Kidney (tissue), 14 donors: ENCODE results near the gene GFRA3. TPM values are rescaled to one million over a fixed set of nuclear protein-coding genes. Genes with fewer than 3 reads are reported as not detected.

ENCODE experiments used
- DNase-seq, 5 donors: peaks; one replicate each; pipeline ENCODE4 v3.0.0-alpha.2; 2013 to 2020
- FAIRE-seq: peaks from 2 replicates; lab custom pipeline; 2012; peaks lifted over from hg19 to GRCh38; lab: Jason Lieb, UNC
- H3K27ac ChIP-seq, 2 donors: one replicate each; pipeline ENCODE4 v1.7.0; 2013; ENCODE audit warnings: low read depth in 2 of 2, low read length in 2 of 2, inconsistent platforms in 1 of 2
- H3K27me3 ChIP-seq: one replicate; pipeline ENCODE4 v1.7.1; 2013; ENCODE audit warnings: low read length, inconsistent platforms; ENCODE audit not compliant: control insufficient read depth, insufficient read depth
- H3K36me3 ChIP-seq, 3 donors: one replicate each; pipeline versions ENCODE4 v1.7.0 to v1.7.1; 2013; ENCODE audit warnings: low read length in 3 of 3, control low read depth in 1 of 3, inconsistent platforms in 1 of 3; ENCODE audit not compliant: insufficient read depth in 3 of 3, control insufficient read depth in 2 of 3
- H3K4me1 ChIP-seq, 3 donors: one replicate each; pipeline versions ENCODE4 v1.7.0 to v1.7.1; 2013; ENCODE audit warnings: low read length in 3 of 3, inconsistent platforms in 1 of 3, low read depth in 1 of 3; ENCODE audit not compliant: control insufficient read depth in 2 of 3, insufficient read depth in 2 of 3
- H3K4me3 ChIP-seq, 3 donors: one replicate each; pipeline versions ENCODE4 v1.7.0 to v1.8.1; 2013; ENCODE audit warnings: low read length in 3 of 3, control low read depth in 1 of 3, inconsistent platforms in 1 of 3
- H3K9ac ChIP-seq, 3 donors: one replicate each; pipeline versions ENCODE4 v1.7.0 to v1.7.1; 2013; ENCODE audit warnings: low read length in 3 of 3, control low read depth in 1 of 3, inconsistent platforms in 1 of 3
- H3K9me3 ChIP-seq, 3 donors: one replicate each; pipeline versions ENCODE4 v1.7.0 to v1.7.1; 2013; ENCODE audit warnings: low read length in 3 of 3, control low read depth in 1 of 3, inconsistent platforms in 1 of 3; ENCODE audit not compliant: control insufficient read depth in 2 of 3, insufficient read depth in 1 of 3
- CTCF ChIP-seq: IDR thresholded peaks from 3 replicates; pipeline ENCODE4 v1.5.1; 2012; ENCODE audit warnings: mild to moderate bottlenecking, moderate library complexity, borderline replicate concordance; ENCODE audit not compliant: insufficient read depth; ENCODE audit errors: extremely low read depth
- intact Hi-C: fragments of 100-400 bp; cut with DNase I; formaldehyde crosslinking; loops from one replicate; pipeline ENCODE4 v1.11.1; 2022
- polyA plus RNA-seq: library from polyadenylated mRNA; stranded (reverse); fragments of 350-450 nt; fragmentation: Illumina TruSeq; extraction: RNeasy Lipid Tissue Mini Kit (QIAGEN cat#74804); gene quantifications from one replicate; pipeline ENCODE4 v1.2.3, GENCODE V29; 2014; ENCODE audit warnings: low read depth, low replicate concordance; ENCODE audit not compliant: insufficient read depth
- total RNA-seq: library from RNA; stranded (reverse); fragmentation: NEBNext Ultra II Directional; extraction: Animal tissue kit (Norgen Biotek cat#: 25700); gene quantifications from one replicate; pipeline ENCODE4 v1.2.1, GENCODE V29; 2021
- donor health status: control.
- donor health status: control.
- donor health status: control.
- donor health status: control.
- donor health status: control.
- donor health status: DM: yes; HTN: yes; CAD: no.
- donor health status: Normal renal cell carcinoma (clear cell type).

Gene GFRA3
- total and polyA plus RNA-seq, 2 donors from 2014 or later: 0.41 to 1.0 TPM

GRCh38 chr5:138210985-138211384 lies 63.4 kb downstream of the GFRA3 start:
- TF ChIP-seq CTCF: no peak
- DNase-seq (no peak), FAIRE-seq (no peak)
- no peak overlapping the region for H3K27ac ChIP-seq
- no peaks in the 10 kb centered on the region for H3K36me3 ChIP-seq
- H3K4me1 ChIP-seq: peaks cover 0 to 4% (median 0%) of the 10 kb centered on the region in 3 donors
- intact Hi-C loops: no loop called here
- no peaks in the 10 kb centered on the region for H3K27me3 ChIP-seq
- no peak overlapping the region for H3K9ac ChIP-seq
- H3K9me3 ChIP-seq: no peaks in the 10 kb centered on the region
- no peak overlapping the region for H3K4me3 ChIP-seq

Other genes with a start within 250 kb of the GFRA3 start
- 41.8 TPM for gene FAM13B, start 241.5 kb downstream of the GFRA3 start, total RNA-seq
- gene FAM13B, start 241.5 kb downstream of the GFRA3 start, polyA plus RNA-seq: 7.6 TPM
- not detected for gene WNT8A, start 190.6 kb downstream of the GFRA3 start, total RNA-seq
- gene WNT8A, start 190.6 kb downstream of the GFRA3 start, polyA plus RNA-seq: not detected
- 20.6 TPM for gene NME5, start 135.2 kb downstream of the GFRA3 start, total RNA-seq
- gene NME5, start 135.2 kb downstream of the GFRA3 start, polyA plus RNA-seq: 30.2 TPM
- gene BRD8, start 96.0 kb downstream of the GFRA3 start, total RNA-seq: 54.5 TPM
- gene BRD8, start 96.0 kb downstream of the GFRA3 start, polyA plus RNA-seq: 32.1 TPM
- gene KIF20A, start 95.5 kb downstream of the GFRA3 start, total RNA-seq: 0.63 TPM
- gene KIF20A, start 95.5 kb downstream of the GFRA3 start, polyA plus RNA-seq: 0.22 TPM
- gene CDC23, start 61.3 kb downstream of the GFRA3 start, total RNA-seq: 28.3 TPM
- gene CDC23, start 61.3 kb downstream of the GFRA3 start, polyA plus RNA-seq: 17.6 TPM
- 0.25 TPM for gene CDC25C, start 57.2 kb upstream of the GFRA3 start, total RNA-seq
- not detected for gene CDC25C, start 57.2 kb upstream of the GFRA3 start, polyA plus RNA-seq
- gene FAM53C, start 63.6 kb upstream of the GFRA3 start, total RNA-seq: 18.9 TPM
- gene FAM53C, start 63.6 kb upstream of the GFRA3 start, polyA plus RNA-seq: 8.1 TPM
- gene KDM3B, start 78.1 kb upstream of the GFRA3 start, total RNA-seq: 69.6 TPM
- gene KDM3B, start 78.1 kb upstream of the GFRA3 start, polyA plus RNA-seq: 18.5 TPM
- 1.9 TPM for gene REEP2, start 164.4 kb upstream of the GFRA3 start, total RNA-seq
- 8.8 TPM for gene REEP2, start 164.4 kb upstream of the GFRA3 start, polyA plus RNA-seq
- gene EGR1, start 190.9 kb upstream of the GFRA3 start, total RNA-seq: 68.6 TPM
- gene EGR1, start 190.9 kb upstream of the GFRA3 start, polyA plus RNA-seq: 65.8 TPM